Esophagus squamous epithelium (tissue), 5 donors: ENCODE results near the gene PPP1CC. TPM values are rescaled to one million over a fixed set of nuclear protein-coding genes. Genes with fewer than 3 reads are reported as not detected.

ENCODE experiments used
- DNase-seq: peaks from one replicate; lab custom pipeline; 2025; lab: John Stamatoyannopoulos, UW
- H3K27ac ChIP-seq, 4 donors: fragments of 200-600 bp; sonication (generic); one replicate each; pipeline ENCODE4 v1.5.1; 2016 to 2019; ENCODE audit warnings: mild to moderate bottlenecking in 1 of 4
- H3K27me3 ChIP-seq, 4 donors: fragments of 200-600 bp; sonication (generic); 1 replicate in 3 of 4; 2 replicates in 1 of 4; pipeline versions ENCODE4 v1.5.1 to v1.6.0; 2017 to 2021; ENCODE audit warnings: antibody characterized with exemption in 1 of 4
- H3K36me3 ChIP-seq, 3 donors: fragments of 200-600 bp; sonication (generic); one replicate each; pipeline ENCODE4 v1.5.1; 2016 to 2019
- H3K4me1 ChIP-seq, 3 donors: fragments of 200-600 bp; sonication (generic); one replicate each; pipeline ENCODE4 v1.5.1; 2017 to 2019
- H3K4me3 ChIP-seq, 4 donors: fragments of 200-600 bp; sonication (generic); 1 replicate in 3 of 4; 2 replicates in 1 of 4; pipeline ENCODE4 v1.5.1; 2016 to 2019; ENCODE audit warnings: mild to moderate bottlenecking in 2 of 4, moderate library complexity in 1 of 4
- H3K9me3 ChIP-seq, 3 donors: fragments of 200-600 bp; sonication (generic); one replicate each; pipeline ENCODE4 v1.5.1; 2016 to 2019
- CTCF ChIP-seq, 6 experiments: fragments of 450-650 bp in 4 of 6; fragments of 200-600 bp in 2 of 6; sonication (generic) in 2 of 6; IDR thresholded peaks; one replicate each; pipeline ENCODE4 v1.5.1; 2016 to 2019; ENCODE audit warnings: antibody characterized with exemption in 6 of 6, mild to moderate bottlenecking in 4 of 6, moderate library complexity in 4 of 6
- POLR2A ChIP-seq, 4 donors: fragments of 450-650 bp; IDR thresholded peaks; one replicate each; pipeline ENCODE4 v1.6.1; 2017; ENCODE audit warnings: antibody characterized with exemption in 4 of 4, mild to moderate bottlenecking in 4 of 4, moderate library complexity in 3 of 4
- WGBS, 2 donors: methylation state at CpG; one replicate each; pipeline ENCODE4 v1.1.5; 2018; 5-methylcytosine and 5-hydroxymethylcytosine counted together
- intact Hi-C: fragments of 100-400 bp; cut with DNase I; formaldehyde crosslinking; loops from one replicate; pipeline ENCODE4 v1.15.0; 2022
- total RNA-seq, 4 donors: library from RNA; depleted of rRNA; stranded (reverse); fragments of >200 nt; gene quantifications; one replicate each; pipeline ENCODE4 v1.1.0, GENCODE V29; 2016
- donor health status: DM: yes; HTN: yes; CAD: no.

Gene PPP1CC
- total RNA-seq, result 100 to 1,000 TPM in 3 of 4 donors, 10 to 100 TPM in 1; 55.3 to 127 (median 114) TPM

- H3K36me3 ChIP-seq, result no peaks in the 10 kb centered on the region
- no peaks in the 10 kb centered on the region for H3K9me3 ChIP-seq
- H3K4me1 ChIP-seq, result peaks cover 0 to 65% (median 38%) of the 10 kb centered on the region in 3 donors
- 0 to 1% methylated on average over 8 to 10 of the region's 63 CpGs for WGBS, 2 donors
- DNase-seq, result peak; percentile 62
- no peaks in the 10 kb centered on the region for H3K27me3 ChIP-seq
- intact Hi-C loops, result no loop called here
- peak within 1 kb of the TSS; percentile 92 to 98 (median 94) for H3K27ac ChIP-seq
- TF ChIP-seq POLR2A (IDR thresholded peaks at IDR 0.05) (peak in 3 of 4 donors; percentile 17 to 85 (median 80)), CTCF (IDR thresholded peaks at IDR 0.05) (peak in 1 of 6 experiments; percentile 3)
- H3K4me3 ChIP-seq, result peak within 1 kb of the TSS; percentile 78 to 98 (median 86)
Measured at GRCh38 chr12:110742718-110743570, at the start of gene PPP1CC. PPP1CC (minus strand) TSS chr12:110742891; CDS start chr12:110742707, 184 bp downstream.

- TF ChIP-seq POLR2A (IDR thresholded peaks at IDR 0.05) (no peak), CTCF (IDR thresholded peaks at IDR 0.05) (no peak)
- WGBS, 2 donors, result 48 to 67% methylated on average over 3 of the region's 3 CpGs
- Histone ChIP-seq H3K4me1 (peaks cover 0 to 16% (median 0%) of the 10 kb centered on the region in 3 donors), H3K36me3 (no peaks in the 10 kb centered on the region), H3K4me3 (no peak overlapping the region), H3K27me3 (no peaks in the 10 kb centered on the region), H3K9me3 (no peaks in the 10 kb centered on the region), H3K27ac (peak overlapping the region in 1 of 4 donors; percentile 46)
- DNase-seq, result no peak
- intact Hi-C loops, result no loop called here
Measured at GRCh38 chr12:110791589-110791988, 48.9 kb upstream of the PPP1CC start.

GRCh38 chr12:110790301-110790700 lies 47.6 kb upstream of the PPP1CC start:
- intact Hi-C loops, result no loop called here
- H3K9me3 ChIP-seq, result no peaks in the 10 kb centered on the region
- WGBS, 2 donors, result 57 to 73% methylated on average over 1 of the region's 1 CpG

GRCh38 chr12:110786012-110786411 lies 43.3 kb upstream of the PPP1CC start:
- no peak for DNase-seq
- intact Hi-C loops, result no loop called here
- 84 to 94% methylated on average over 5 to 7 of the region's 7 CpGs for WGBS, 2 donors

More at GRCh38 chr12:110790301-110790700, 47.6 kb upstream of the PPP1CC start:
- H3K27ac ChIP-seq, result peak overlapping the region in 2 of 4 donors; percentile 39 to 46
- H3K4me1 ChIP-seq, result peaks cover 0 to 16% (median 0%) of the 10 kb centered on the region in 3 donors
- TF ChIP-seq POLR2A (IDR thresholded peaks at IDR 0.05) (no peak), CTCF (IDR thresholded peaks at IDR 0.05) (no peak)
- H3K27me3 ChIP-seq, result no peaks in the 10 kb centered on the region
- DNase-seq, result no peak
- no peaks in the 10 kb centered on the region for H3K36me3 ChIP-seq
- no peak overlapping the region for H3K4me3 ChIP-seq

More at GRCh38 chr12:110786012-110786411, 43.3 kb upstream of the PPP1CC start:
- Histone ChIP-seq H3K4me1 (peaks cover 0 to 12% (median 0%) of the 10 kb centered on the region in 3 donors), H3K27me3 (no peaks in the 10 kb centered on the region), H3K4me3 (no peak overlapping the region), H3K36me3 (no peaks in the 10 kb centered on the region), H3K27ac (no peak overlapping the region), H3K9me3 (no peaks in the 10 kb centered on the region)
- TF ChIP-seq POLR2A (IDR thresholded peaks at IDR 0.05) (no peak), CTCF (IDR thresholded peaks at IDR 0.05) (no peak)
